GM12873 (cell line): ENCODE data around the gene LAMA5.

Experiments
- TF ChIP-seq, protein P1 (sequence below): IDR thresholded peaks from 2 replicates; pipeline ENCODE4 v1.5.1; 2012; ENCODE audit warnings: low read depth, mild to moderate bottlenecking, moderate library complexity, low read length, control low read depth; ENCODE audit not compliant: insufficient read depth; ENCODE audit errors: missing control alignments

LAMA5 gene

DNA sequence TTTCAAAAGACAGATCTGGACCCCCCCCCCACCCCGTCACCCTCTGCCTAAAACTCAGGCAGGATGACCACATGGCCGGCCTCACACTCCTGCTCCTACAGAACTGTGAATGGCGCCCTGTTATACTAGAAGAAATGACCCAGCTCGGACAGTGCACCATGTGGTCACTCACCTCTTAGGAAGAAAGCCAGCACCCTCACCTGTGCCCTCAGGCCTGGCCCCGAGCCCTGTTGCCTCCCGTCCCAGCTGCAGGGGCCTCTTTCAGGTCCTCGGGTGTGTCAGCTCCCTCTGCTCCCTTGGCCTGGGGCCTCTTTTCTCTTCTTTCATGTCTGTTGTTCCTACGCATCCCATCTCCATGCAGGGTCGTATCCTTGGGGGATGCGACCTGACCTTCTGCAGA is 105.0 kb downstream of the LAMA5 start:
- TF ChIP-seq, protein P1, sequence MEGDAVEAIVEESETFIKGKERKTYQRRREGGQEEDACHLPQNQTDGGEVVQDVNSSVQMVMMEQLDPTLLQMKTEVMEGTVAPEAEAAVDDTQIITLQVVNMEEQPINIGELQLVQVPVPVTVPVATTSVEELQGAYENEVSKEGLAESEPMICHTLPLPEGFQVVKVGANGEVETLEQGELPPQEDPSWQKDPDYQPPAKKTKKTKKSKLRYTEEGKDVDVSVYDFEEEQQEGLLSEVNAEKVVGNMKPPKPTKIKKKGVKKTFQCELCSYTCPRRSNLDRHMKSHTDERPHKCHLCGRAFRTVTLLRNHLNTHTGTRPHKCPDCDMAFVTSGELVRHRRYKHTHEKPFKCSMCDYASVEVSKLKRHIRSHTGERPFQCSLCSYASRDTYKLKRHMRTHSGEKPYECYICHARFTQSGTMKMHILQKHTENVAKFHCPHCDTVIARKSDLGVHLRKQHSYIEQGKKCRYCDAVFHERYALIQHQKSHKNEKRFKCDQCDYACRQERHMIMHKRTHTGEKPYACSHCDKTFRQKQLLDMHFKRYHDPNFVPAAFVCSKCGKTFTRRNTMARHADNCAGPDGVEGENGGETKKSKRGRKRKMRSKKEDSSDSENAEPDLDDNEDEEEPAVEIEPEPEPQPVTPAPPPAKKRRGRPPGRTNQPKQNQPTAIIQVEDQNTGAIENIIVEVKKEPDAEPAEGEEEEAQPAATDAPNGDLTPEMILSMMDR = no peak

DNA sequence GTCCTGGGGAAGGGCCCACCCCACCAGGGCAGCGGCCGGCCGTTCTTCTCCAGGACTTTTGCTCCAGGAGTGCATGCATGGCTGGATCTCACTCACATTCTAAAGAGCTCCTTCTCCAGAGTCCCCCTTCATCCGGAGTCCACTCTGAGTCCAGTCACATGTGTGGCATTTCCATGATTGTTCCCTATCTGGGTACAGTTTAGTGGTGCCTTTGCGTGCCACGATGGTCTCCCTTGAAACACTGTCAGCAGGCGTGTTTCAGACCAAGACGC is 107.9 kb downstream of the LAMA5 start:
- TF ChIP-seq, protein P1 = no peak
